NCI-H460 (cell line): ENCODE data around the gene OR52A5. TPM values are rescaled to one million over a fixed set of nuclear protein-coding genes. Genes with fewer than 3 reads are reported as not detected.

Source experiments
- DNase-seq: peaks from one replicate; pipeline ENCODE4 v3.0.0-alpha.2; 2016; ENCODE audit warnings: low read depth; ENCODE audit errors: extremely low read depth
- total RNA-seq: library from RNA; depleted of rRNA; stranded (reverse); fragments of >200 nt; shearing (Covaris generic); gene quantifications from 2 replicates; pipeline ENCODE4 v1.2.3, GENCODE V29; 2014; rRNA removed

The OR52A5 gene
- total RNA-seq, 1 experiment from 2014 or later, result not detected

- DNase-seq, result no peak
These were observed 19.3 kb downstream of the OR52A5 start for GRCh38 chr11:5118893-5119292.

GRCh38 chr11:5117588-5117987 is 20.6 kb downstream of the OR52A5 start:
- no peak for DNase-seq

- DNase-seq, result no peak
These were observed 22.8 kb downstream of the OR52A5 start for GRCh38 chr11:5115339-5115738.

GRCh38 chr11:5107285-5107684 is 30.9 kb downstream of the OR52A5 start:
- no peak for DNase-seq

- no peak for DNase-seq
These were observed 35.1 kb downstream of the OR52A5 start for GRCh38 chr11:5103066-5103465.

GRCh38 chr11:5102246-5102645 is 35.9 kb downstream of the OR52A5 start:
- no peak for DNase-seq

GRCh38 chr11:5096011-5096410 is 42.1 kb downstream of the OR52A5 start:
- DNase-seq, result no peak

GRCh38 chr11:5092821-5093585 is 45.2 kb downstream of the OR52A5 start:
- DNase-seq, result no peak

- DNase-seq, result no peak
These were observed 47.5 kb downstream of the OR52A5 start for GRCh38 chr11:5090668-5091067.

GRCh38 chr11:5088556-5088955 is 49.6 kb downstream of the OR52A5 start:
- DNase-seq, result no peak

- no peak for DNase-seq
These were observed 54.6 kb downstream of the OR52A5 start for GRCh38 chr11:5083602-5084001.

- no peak for DNase-seq
These were observed 56.8 kb downstream of the OR52A5 start for GRCh38 chr11:5081405-5081804.

Other genes starting within 250 kb of the OR52A5 start
- gene OR51A7, start 234.6 kb downstream of the OR52A5 start, total RNA-seq, result not detected in 2 replicates
- not detected in 2 replicates for gene OR51G2, start 219.0 kb downstream of the OR52A5 start, total RNA-seq
- gene OR51G1, start 214.0 kb downstream of the OR52A5 start, total RNA-seq, result not detected in 2 replicates
- gene OR51A4, start 190.8 kb downstream of the OR52A5 start, total RNA-seq, result not detected in 2 replicates
- not detected in 2 replicates for gene OR51A2, start 182.6 kb downstream of the OR52A5 start, total RNA-seq
- not detected in 2 replicates for gene OR51L1, start 143.5 kb downstream of the OR52A5 start, total RNA-seq
- gene OR52J3, start 91.8 kb downstream of the OR52A5 start, total RNA-seq, result not detected in 2 replicates
- not detected in 2 replicates for gene OR52E2, start 78.7 kb downstream of the OR52A5 start, total RNA-seq
- gene OR52E1, start 68.8 kb downstream of the OR52A5 start, total RNA-seq, result not detected in 2 replicates
- gene OR52A1, start 16.4 kb upstream of the OR52A5 start, total RNA-seq, result not detected in 2 replicates
- gene OR51V1, start 62.3 kb upstream of the OR52A5 start, total RNA-seq, result not detected in 2 replicates
- not detected in 2 replicates for gene HBB, start 88.7 kb upstream of the OR52A5 start, total RNA-seq
- not detected in 2 replicates for gene HBD, start 96.1 kb upstream of the OR52A5 start, total RNA-seq
- not detected in 2 replicates for gene HBG1, start 111.5 kb upstream of the OR52A5 start, total RNA-seq
- gene HBG2, start 116.4 kb upstream of the OR52A5 start, total RNA-seq, result not detected in 2 replicates
- 0.29 and 1.2 TPM in 2 replicates for gene HBE1, start 131.6 kb upstream of the OR52A5 start, total RNA-seq
- gene OR51B4, start 163.6 kb upstream of the OR52A5 start, total RNA-seq, result not detected in 2 replicates
- gene OR51B2, start 185.9 kb upstream of the OR52A5 start, total RNA-seq, result not detected in 2 replicates
- 0.35 TPM in 1 of 2 replicates, not detected in the other for gene OR51B5, start 205.2 kb upstream of the OR52A5 start, total RNA-seq
- gene OR51B6, start 213.2 kb upstream of the OR52A5 start, total RNA-seq, result not detected in 2 replicates
- not detected in 2 replicates for gene OR51M1, start 245.5 kb upstream of the OR52A5 start, total RNA-seq